ENCODE results near the gene EPHA8.

GRCh38 chr1:22587247-22587646 lies 24.0 kb downstream of the EPHA8 start:
- TF ChIP-seq CTCF (IDR thresholded peaks at IDR 0.05) (no peak), POLR2AphosphoS5 (IDR thresholded peaks at IDR 0.05) (no peak), POLR2A (IDR thresholded peaks at IDR 0.05) (no peak)
